ELF-1 (cell line): ENCODE results near the gene PPT1.

ENCODE experiments used
- DNase-seq: peaks from one replicate; pipeline ENCODE4 v3.0.0-alpha.2; 2016; ENCODE audit warnings: low read depth, low spot score

Gene PPT1

DNA sequence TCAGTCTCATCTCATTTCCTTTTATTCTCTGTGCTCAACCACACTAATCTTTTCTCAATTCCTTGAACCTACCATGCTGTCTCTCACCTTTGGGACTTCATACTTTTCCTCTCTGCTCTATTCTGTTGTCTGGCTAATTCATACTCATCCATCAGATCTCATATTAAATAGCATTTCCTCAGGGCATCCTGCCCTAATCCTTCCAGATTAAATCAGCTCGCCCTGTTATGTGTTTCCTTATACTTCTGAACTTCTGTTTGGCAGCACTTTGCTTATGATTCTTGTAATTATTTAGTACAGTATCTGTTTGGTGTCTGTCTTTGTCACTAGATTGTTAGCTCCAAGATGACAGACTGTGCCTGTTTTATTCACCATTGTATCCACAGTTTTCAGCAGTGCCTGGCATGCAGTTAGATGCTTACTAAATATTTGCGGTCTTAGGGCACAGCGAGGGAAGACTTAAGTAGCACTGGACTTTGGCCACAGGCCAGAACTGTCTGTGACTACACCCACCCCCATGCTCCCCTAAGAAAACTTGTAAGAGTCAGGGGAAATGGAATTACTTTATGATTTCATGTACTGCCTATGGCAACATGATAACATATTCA, 66.4 kb downstream of the PPT1 start:
- DNase-seq, result no peak

DNA sequence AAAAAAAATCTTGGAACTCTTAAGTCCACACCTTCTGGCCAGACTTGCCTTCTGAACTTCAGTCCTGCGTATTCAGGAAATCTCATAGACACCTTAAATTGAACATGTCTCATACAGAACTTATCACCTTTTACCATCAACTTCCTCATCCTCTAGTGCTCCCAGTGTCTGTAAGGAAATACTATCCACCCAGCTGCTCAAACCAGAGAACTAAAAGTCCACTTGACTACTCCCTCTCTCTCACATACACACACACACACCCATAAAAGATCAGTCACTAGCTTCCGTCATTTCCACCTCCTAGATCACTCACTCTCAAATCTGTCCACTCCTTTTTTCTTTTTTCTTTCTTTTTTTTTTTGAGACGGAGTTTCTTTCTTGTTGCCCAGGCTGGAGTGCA, 67.4 kb downstream of the PPT1 start:
- no peak for DNase-seq

DNA sequence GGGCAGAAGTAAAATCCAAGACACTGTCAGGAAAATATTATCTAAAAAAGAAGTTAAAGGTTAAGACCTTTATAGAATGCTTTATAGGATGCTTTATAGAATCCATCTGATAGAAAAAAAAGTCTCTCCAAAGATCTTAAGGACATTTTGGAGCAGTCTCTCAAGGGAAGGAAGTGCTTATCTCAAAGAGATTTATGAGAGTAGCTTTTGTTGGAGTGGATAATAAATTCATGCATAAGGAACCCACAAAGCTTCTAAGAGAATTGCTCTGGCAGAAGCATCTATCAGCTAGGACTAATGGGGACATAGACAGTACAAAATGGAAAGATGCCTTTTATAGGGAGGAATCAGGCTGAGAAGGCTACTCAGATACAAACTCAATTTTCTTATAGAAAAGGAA, 69.4 kb downstream of the PPT1 start:
- no peak for DNase-seq

DNA sequence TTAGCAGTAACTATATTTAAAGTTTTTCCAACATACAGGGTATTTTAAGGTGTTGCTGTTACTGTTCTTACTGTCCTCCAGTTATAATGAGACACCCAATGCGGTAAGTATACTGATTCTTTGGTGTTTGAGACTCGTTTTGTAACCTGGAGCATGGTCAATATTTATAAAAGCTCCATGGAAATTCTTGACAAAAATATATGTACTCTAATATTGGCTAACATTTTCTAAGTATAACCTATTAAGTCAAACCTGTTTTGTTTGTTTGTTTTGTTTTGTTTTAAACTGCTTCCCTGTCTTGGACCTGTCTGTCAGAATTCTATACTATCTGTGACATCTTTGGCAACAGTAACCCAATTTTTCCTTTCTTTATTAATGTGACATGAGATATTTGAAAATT, 72.4 kb downstream of the PPT1 start:
- no peak for DNase-seq

DNA sequence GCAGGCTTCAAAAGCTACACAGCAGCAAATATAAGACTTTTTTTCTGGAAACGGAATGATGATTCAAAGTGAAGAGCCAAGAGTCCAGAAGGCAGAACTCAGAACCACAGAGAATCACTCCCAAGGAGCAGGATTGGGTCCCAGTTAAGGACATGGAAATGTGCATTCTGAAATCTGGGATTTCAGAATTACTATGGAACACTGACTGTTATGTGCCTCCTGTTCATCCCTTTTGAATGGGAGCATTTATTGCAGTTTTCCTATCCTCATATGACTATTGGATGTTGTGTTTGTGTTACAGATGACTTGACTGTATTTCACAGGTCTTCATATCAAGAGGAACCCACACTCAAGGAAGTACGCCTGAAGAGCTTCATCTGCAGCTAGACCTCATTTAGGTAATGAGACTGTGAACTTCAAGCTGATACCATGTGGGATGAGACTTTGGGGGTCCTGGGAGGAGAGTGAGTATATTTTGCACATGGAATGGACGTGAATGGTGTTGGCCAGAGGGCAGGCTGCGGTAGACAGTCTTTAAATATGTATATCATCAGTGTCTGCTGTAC, 73.6 kb downstream of the PPT1 start:
- no peak for DNase-seq
